HG03378 (cell line): ENCODE measurements around the gene WDR11.
"Not testable (repeated sequence)": the region's sequence is repeated elsewhere in the genome, so short reads cannot be mapped to it uniquely, and the experiment has no call there.

ENCODE experiments used
- ATAC-seq: cut with Tn5 transposase; IDR thresholded peaks from one replicate; pipeline ENCODE4 v1.9.1; 2021; ENCODE audit warnings: mild to moderate bottlenecking, moderate library complexity; ENCODE audit not compliant: unreplicated experiment

The WDR11 gene

GRCh38 chr10:120838941-120839340 is 12.2 kb upstream of the WDR11 start:
- ATAC-seq: no peak

GRCh38 chr10:120841522-120842189 is 9.5 kb upstream of the WDR11 start:
- ATAC-seq: no peak

- no peak for ATAC-seq
These were observed 3.2 kb downstream of the WDR11 start for GRCh38 chr10:120854388-120854787.

- ATAC-seq: no peak
These were observed 10.2 kb downstream of the WDR11 start for GRCh38 chr10:120861178-120861855.

GRCh38 chr10:120873741-120874140 is 22.6 kb downstream of the WDR11 start:
- ATAC-seq: no peak

GRCh38 chr10:120883071-120883470 is 31.9 kb downstream of the WDR11 start:
- ATAC-seq: no peak

- no peak for ATAC-seq
These were observed 36.3 kb downstream of the WDR11 start for GRCh38 chr10:120887482-120887881.

- ATAC-seq: no peak
These were observed 40.2 kb downstream of the WDR11 start for GRCh38 chr10:120891365-120891764.

- no peak for ATAC-seq
These were observed 43.4 kb downstream of the WDR11 start for GRCh38 chr10:120894556-120894955.

GRCh38 chr10:120897343-120897742 is 46.2 kb downstream of the WDR11 start:
- ATAC-seq: no peak

- ATAC-seq: no peak
These were observed 54.1 kb downstream of the WDR11 start for GRCh38 chr10:120905268-120905667.

GRCh38 chr10:120917521-120918250 is 66.5 kb downstream of the WDR11 start:
- ATAC-seq: no peak

- not testable (repeated sequence) for ATAC-seq
These were observed 72.7 kb downstream of the WDR11 start for GRCh38 chr10:120923886-120924285.

- no peak for ATAC-seq
These were observed 75.4 kb downstream of the WDR11 start for GRCh38 chr10:120926611-120927010.

- no peak for ATAC-seq
These were observed 76.2 kb downstream of the WDR11 start for GRCh38 chr10:120927352-120927751.

GRCh38 chr10:120929166-120929565 is 78.0 kb downstream of the WDR11 start:
- ATAC-seq: no peak

GRCh38 chr10:120931423-120931822 is 80.3 kb downstream of the WDR11 start:
- ATAC-seq: no peak

GRCh38 chr10:120931999-120932398 is 80.8 kb downstream of the WDR11 start:
- no peak for ATAC-seq

- no peak for ATAC-seq
These were observed 87.7 kb downstream of the WDR11 start for GRCh38 chr10:120938822-120939221.

GRCh38 chr10:120940299-120940900 is 89.2 kb downstream of the WDR11 start:
- no peak for ATAC-seq

GRCh38 chr10:120941501-120941900 is 90.3 kb downstream of the WDR11 start:
- no peak for ATAC-seq
